ENCODE results near the gene AHNAK.

AHNAK gene

GRCh38 chr11:62498492-62499286 is 47.9 kb downstream of the AHNAK start:
- DNase-seq (ENCODE audit: low read depth in 1 of 2, low spot score in 1 of 2) = no peak
- TF ChIP-seq GABPA (IDR thresholded peaks at IDR 0.05; ENCODE audit: low read depth) (no peak), SPI1 (IDR thresholded peaks at IDR 0.05; ENCODE audit: borderline replicate concordance, low read depth) (no peak), CTCF (IDR thresholded peaks at IDR 0.05; ENCODE audit: insufficient read depth, low read length) (no peak), REST (IDR thresholded peaks at IDR 0.05; ENCODE audit: insufficient replicate concordance, low read depth) (no peak), POLR2AphosphoS5 (IDR thresholded peaks at IDR 0.05; ENCODE audit: low read depth) (no peak)
- H3K27me3 ChIP-seq (ENCODE audit: insufficient read depth, poor library complexity, severe bottlenecking) = no peaks in the 10 kb centered on the region
- H3K27ac ChIP-seq (replicated peaks) = no peak overlapping the region
- no peak overlapping the region for H3K4me3 ChIP-seq (replicated peaks; ENCODE audit: insufficient read depth, low read length)

GRCh38 chr11:62498031-62498430 is 48.6 kb downstream of the AHNAK start:
- no peak overlapping the region for H3K27ac ChIP-seq (replicated peaks)
- no peak for DNase-seq (ENCODE audit: low read depth in 1 of 2, low spot score in 1 of 2)
- TF ChIP-seq GABPA (IDR thresholded peaks at IDR 0.05; ENCODE audit: low read depth) = no peak
- TF ChIP-seq CTCF (IDR thresholded peaks at IDR 0.05; ENCODE audit: insufficient read depth, low read length) = no peak
- TF ChIP-seq SPI1 (IDR thresholded peaks at IDR 0.05; ENCODE audit: borderline replicate concordance, low read depth) = no peak
- no peak overlapping the region for H3K4me3 ChIP-seq (replicated peaks; ENCODE audit: insufficient read depth, low read length)
- no peaks in the 10 kb centered on the region for H3K27me3 ChIP-seq (ENCODE audit: insufficient read depth, poor library complexity, severe bottlenecking)

- Histone ChIP-seq H3K4me3 (replicated peaks; ENCODE audit: insufficient read depth, low read length) (no peak overlapping the region), H3K27me3 (ENCODE audit: insufficient read depth, poor library complexity, severe bottlenecking) (no peaks in the 10 kb centered on the region), H3K27ac (replicated peaks) (no peak overlapping the region)
- peak; percentile 24 for TF ChIP-seq CTCF (IDR thresholded peaks at IDR 0.05; ENCODE audit: insufficient read depth, low read length)
- TF ChIP-seq REST (IDR thresholded peaks at IDR 0.05; ENCODE audit: insufficient replicate concordance, low read depth) = no peak
- peak; percentile 47 to 52 for DNase-seq (ENCODE audit: low read depth in 1 of 2, low spot score in 1 of 2)
Measured at GRCh38 chr11:62497132-62497801, 49.3 kb downstream of the AHNAK start.
